Tibial nerve (tissue), 4 donors: ENCODE data around the gene PTPRE. TPM values are rescaled to one million over a fixed set of nuclear protein-coding genes. Genes with fewer than 3 reads are reported as not detected.
A peak's percentile ranks its signal among the peaks of the same experiment; 100 is the strongest.

Experiments
- DNase-seq, 2 donors: peaks; one replicate each; pipeline ENCODE4 v3.0.0-alpha.2; 2019; ENCODE audit warnings: low spot score in 2 of 2
- H3K27ac ChIP-seq, 4 donors: fragments of 200-600 bp; sonication (generic) in 3 of 4; one replicate each; pipeline ENCODE4 v1.5.1; 2017 to 2019; ENCODE audit warnings: mild to moderate bottlenecking in 1 of 4
- H3K27me3 ChIP-seq, 2 donors: fragments of 200-600 bp; sonication (generic) in 1 of 2; one replicate each; pipeline versions ENCODE4 v1.5.1 to v1.6.0; 2017 to 2019
- H3K36me3 ChIP-seq, 3 donors: fragments of 200-600 bp; sonication (generic); one replicate each; pipeline ENCODE4 v1.5.1; 2018 to 2019
- H3K4me1 ChIP-seq, 4 donors: fragments of 200-600 bp; sonication (generic) in 3 of 4; one replicate each; pipeline ENCODE4 v1.5.1; 2017 to 2019
- H3K4me3 ChIP-seq, 4 donors: fragments of 200-600 bp; sonication (generic) in 3 of 4; one replicate each; pipeline ENCODE4 v1.5.1; 2017 to 2019; ENCODE audit warnings: mild to moderate bottlenecking in 1 of 4, moderate library complexity in 1 of 4
- H3K9me3 ChIP-seq, 4 donors: fragments of 200-600 bp; sonication (generic) in 3 of 4; one replicate each; pipeline ENCODE4 v1.5.1; 2017 to 2019
- CTCF ChIP-seq, 5 experiments: fragments of 200-600 bp in 3 of 5; fragments of 450-650 bp in 2 of 5; sonication (generic) in 3 of 5; IDR thresholded peaks; one replicate each; pipeline ENCODE4 v1.5.1; 2016 to 2019; ENCODE audit warnings: antibody characterized with exemption in 5 of 5, mild to moderate bottlenecking in 3 of 5, moderate library complexity in 2 of 5
- EP300 ChIP-seq, 2 donors: sonication (generic); formaldehyde crosslinking; IDR thresholded peaks; one replicate each; pipeline ENCODE4 v1.6.1; 2017; ENCODE audit warnings: antibody characterized with exemption in 2 of 2, mild to moderate bottlenecking in 1 of 2
- POLR2A ChIP-seq, 2 donors: fragments of 450-650 bp; IDR thresholded peaks; one replicate each; pipeline ENCODE4 v1.6.1; 2017; ENCODE audit warnings: antibody characterized with exemption in 2 of 2, mild to moderate bottlenecking in 2 of 2, moderate library complexity in 2 of 2
- WGBS, 2 donors: methylation state at CpG; one replicate each; pipeline ENCODE4 v1.1.5; 2018; 5-methylcytosine and 5-hydroxymethylcytosine counted together
- total RNA-seq, 4 donors: library from RNA; depleted of rRNA; stranded (reverse); fragments of >200 nt; gene quantifications; one replicate each; pipeline ENCODE4 v1.1.0, GENCODE V29; 2016

The PTPRE gene
- total RNA-seq, 4 donors from 2014 or later, result 19.0 to 38.1 (median 25.8) TPM

- Histone ChIP-seq H3K9me3 (no peaks in the 10 kb centered on the region), H3K27me3 (no peaks in the 10 kb centered on the region), H3K27ac (peak overlapping the region; percentile 43 to 85 (median 69)), H3K4me1 (peaks cover 0 to 50% (median 14%) of the 10 kb centered on the region in 4 donors), H3K36me3 (no peaks in the 10 kb centered on the region), H3K4me3 (no peak overlapping the region)
- 39 to 64% methylated on average over 5 of the region's 5 CpGs for WGBS, 2 donors
- TF ChIP-seq CTCF (IDR thresholded peaks at IDR 0.05), result no peak
- peak in 1 of 2 donors; percentile 15 for TF ChIP-seq POLR2A (IDR thresholded peaks at IDR 0.05)
- TF ChIP-seq EP300 (IDR thresholded peaks at IDR 0.05), result peak in 1 of 2 donors; percentile 85
- peak in 1 of 2 donors; percentile 62 for DNase-seq
Observed at GRCh38 chr10:127996586-127996985, 89.7 kb downstream of the PTPRE start.

DNA sequence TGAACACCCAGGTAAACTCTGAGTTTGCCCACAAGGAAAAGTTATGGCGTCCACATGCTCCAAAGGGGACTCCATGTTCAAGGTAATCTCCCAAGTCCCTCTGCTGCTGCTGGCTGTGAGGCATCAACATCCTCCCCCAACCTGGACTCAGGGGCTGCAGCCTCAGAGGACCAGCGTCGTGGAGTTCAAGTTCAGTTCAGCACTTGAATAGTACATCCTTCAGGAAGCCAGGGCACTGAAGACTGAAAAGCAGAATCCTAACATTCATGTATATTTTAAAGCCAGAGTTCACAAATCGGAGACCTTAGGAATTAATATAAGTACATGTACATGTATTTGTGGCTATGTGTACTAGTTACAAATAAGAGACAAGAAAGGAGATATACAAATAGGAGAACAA lies 90.4 kb downstream of the PTPRE start:
- H3K27me3 ChIP-seq, result no peaks in the 10 kb centered on the region
- TF ChIP-seq EP300 (IDR thresholded peaks at IDR 0.05) (no peak), POLR2A (IDR thresholded peaks at IDR 0.05) (no peak), CTCF (IDR thresholded peaks at IDR 0.05) (no peak)
- H3K4me1 ChIP-seq, result peaks cover 0 to 49% (median 11%) of the 10 kb centered on the region in 4 donors
- WGBS, 2 donors, result 38 to 45% methylated on average over 4 of the region's 4 CpGs
- no peaks in the 10 kb centered on the region for H3K9me3 ChIP-seq
- H3K4me3 ChIP-seq, result no peak overlapping the region
- DNase-seq, result no peak
- H3K36me3 ChIP-seq, result no peaks in the 10 kb centered on the region
- peak overlapping the region; percentile 43 to 85 (median 69) for H3K27ac ChIP-seq

- no peak overlapping the region for H3K4me3 ChIP-seq
- no peaks in the 10 kb centered on the region for H3K9me3 ChIP-seq
- TF ChIP-seq EP300 (IDR thresholded peaks at IDR 0.05) (peak in 1 of 2 donors; percentile 15), CTCF (IDR thresholded peaks at IDR 0.05) (no peak)
- no peak for DNase-seq
- H3K36me3 ChIP-seq, result no peaks in the 10 kb centered on the region
- H3K27ac ChIP-seq, result peak overlapping the region; percentile 43 to 85 (median 69)
- 34 to 35% methylated on average over 8 of the region's 8 CpGs for WGBS, 2 donors
- H3K4me1 ChIP-seq, result peaks cover 0 to 47% (median 11%) of the 10 kb centered on the region in 4 donors
- H3K27me3 ChIP-seq, result no peaks in the 10 kb centered on the region
Observed at GRCh38 chr10:127997937-127998336, 91.0 kb downstream of the PTPRE start.

- Histone ChIP-seq H3K36me3 (no peaks in the 10 kb centered on the region), H3K4me3 (no peak overlapping the region), H3K9me3 (no peaks in the 10 kb centered on the region), H3K27me3 (no peaks in the 10 kb centered on the region), H3K4me1 (peaks cover 0 to 44% (median 11%) of the 10 kb centered on the region in 4 donors), H3K27ac (peak overlapping the region; percentile 46 to 85 (median 69))
- WGBS, 2 donors, result 80 to 81% methylated on average over 17 of the region's 17 CpGs
- no peak for DNase-seq
- TF ChIP-seq EP300 (IDR thresholded peaks at IDR 0.05), result no peak
- no peak for TF ChIP-seq CTCF (IDR thresholded peaks at IDR 0.05)
- TF ChIP-seq POLR2A (IDR thresholded peaks at IDR 0.05), result no peak
Observed at GRCh38 chr10:127998501-127999144, 91.7 kb downstream of the PTPRE start.

GRCh38 chr10:127999297-128000129 lies 92.6 kb downstream of the PTPRE start:
- Histone ChIP-seq H3K4me3 (peak overlapping the region in 1 of 4 donors; percentile 2), H3K27me3 (no peaks in the 10 kb centered on the region), H3K36me3 (no peaks in the 10 kb centered on the region), H3K9me3 (no peaks in the 10 kb centered on the region), H3K4me1 (peaks cover 0 to 44% (median 11%) of the 10 kb centered on the region in 4 donors), H3K27ac (peak overlapping the region; percentile 3 to 84 (median 50))
- no peak for DNase-seq
- TF ChIP-seq EP300 (IDR thresholded peaks at IDR 0.05), result peak in 1 of 2 donors; percentile 13
- TF ChIP-seq POLR2A (IDR thresholded peaks at IDR 0.05), result no peak
- WGBS, 2 donors, result 71 to 74% methylated on average over 23 of the region's 23 CpGs
